HG03045 (cell line): ENCODE results near the gene MMP27.
A peak's percentile ranks its signal among the peaks of the same experiment; 100 is the strongest.
"Not testable (repeated sequence)": the region's sequence is repeated elsewhere in the genome, so short reads cannot be mapped to it uniquely, and the experiment has no call there.

Experiments
- ATAC-seq: cut with Tn5 transposase; IDR thresholded peaks from one replicate; pipeline ENCODE4 v1.9.1; 2021; ENCODE audit warnings: mild to moderate bottlenecking, moderate library complexity; ENCODE audit not compliant: unreplicated experiment

The MMP27 gene, protein sequence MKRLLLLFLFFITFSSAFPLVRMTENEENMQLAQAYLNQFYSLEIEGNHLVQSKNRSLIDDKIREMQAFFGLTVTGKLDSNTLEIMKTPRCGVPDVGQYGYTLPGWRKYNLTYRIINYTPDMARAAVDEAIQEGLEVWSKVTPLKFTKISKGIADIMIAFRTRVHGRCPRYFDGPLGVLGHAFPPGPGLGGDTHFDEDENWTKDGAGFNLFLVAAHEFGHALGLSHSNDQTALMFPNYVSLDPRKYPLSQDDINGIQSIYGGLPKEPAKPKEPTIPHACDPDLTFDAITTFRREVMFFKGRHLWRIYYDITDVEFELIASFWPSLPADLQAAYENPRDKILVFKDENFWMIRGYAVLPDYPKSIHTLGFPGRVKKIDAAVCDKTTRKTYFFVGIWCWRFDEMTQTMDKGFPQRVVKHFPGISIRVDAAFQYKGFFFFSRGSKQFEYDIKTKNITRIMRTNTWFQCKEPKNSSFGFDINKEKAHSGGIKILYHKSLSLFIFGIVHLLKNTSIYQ

GRCh38 chr11:102705626-102706025 is at the start of gene MMP27:
Gene MMP27 (minus strand): TSS chr11:102705769. CDS start chr11:102705714, 55 bp downstream.
- no peak for ATAC-seq

DNA sequence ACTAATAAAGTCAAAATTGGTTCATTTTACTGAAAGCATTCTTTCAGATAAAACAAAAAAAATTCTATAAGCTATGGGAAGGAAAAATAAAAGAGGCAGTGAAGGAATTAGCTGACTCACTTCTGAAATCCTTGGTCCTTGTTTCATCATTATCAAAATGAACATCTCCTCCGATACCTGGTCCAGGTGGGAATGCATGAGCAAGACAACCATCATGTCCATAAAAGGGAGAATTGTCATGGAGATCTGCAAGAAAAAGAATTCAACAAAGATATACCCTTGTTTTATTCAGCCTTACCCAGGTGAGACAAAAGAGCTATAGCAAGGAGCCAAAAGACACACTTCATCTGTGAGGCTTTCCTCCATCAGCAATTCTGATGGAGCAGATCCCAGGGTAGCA is 47.7 kb upstream of the MMP27 start:
- ATAC-seq: no peak

GRCh38 chr11:102751673-102752072 is 46.1 kb upstream of the MMP27 start:
- ATAC-seq: no peak

DNA sequence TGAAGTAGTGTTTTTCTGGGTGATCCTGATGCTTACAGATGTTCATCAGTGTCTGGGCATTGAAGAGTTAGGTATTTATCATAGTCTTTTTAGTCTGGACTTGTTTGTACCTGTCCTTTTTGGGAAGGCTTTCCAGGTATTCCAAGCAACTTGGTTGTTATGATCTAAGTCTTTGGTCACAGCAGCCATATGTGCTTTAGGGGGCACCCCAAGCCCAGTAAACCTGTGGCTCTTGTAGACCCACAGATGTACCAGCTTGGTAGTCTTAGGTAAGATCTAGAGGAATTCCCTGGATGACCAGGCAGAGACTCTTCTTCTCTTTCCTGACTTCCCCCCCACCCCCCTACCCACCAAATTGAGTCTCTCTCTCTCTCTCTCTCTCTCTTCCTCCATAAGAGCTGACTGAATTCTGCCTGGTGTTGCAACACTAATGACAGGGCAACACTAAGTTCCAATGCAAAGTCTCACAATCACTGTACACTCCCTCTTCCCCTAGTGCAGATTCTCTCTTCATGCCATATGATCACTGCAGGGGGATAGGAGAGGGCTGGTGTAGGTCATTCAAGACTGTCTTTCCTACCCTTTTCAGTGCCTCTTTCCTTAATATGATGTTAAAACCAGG is 43.6 kb upstream of the MMP27 start:
- no peak for ATAC-seq

GRCh38 chr11:102746746-102747578 is 41.4 kb upstream of the MMP27 start:
- ATAC-seq: not testable (repeated sequence)

- no peak for ATAC-seq
Observed at GRCh38 chr11:102734650-102735049, 29.1 kb upstream of the MMP27 start.

GRCh38 chr11:102733232-102733875 is 27.8 kb upstream of the MMP27 start:
- peak; percentile 64 for ATAC-seq

GRCh38 chr11:102730944-102731343 is 25.4 kb upstream of the MMP27 start:
- not testable (repeated sequence) for ATAC-seq

- no peak for ATAC-seq
Observed at GRCh38 chr11:102729849-102730815, 24.6 kb upstream of the MMP27 start.

DNA sequence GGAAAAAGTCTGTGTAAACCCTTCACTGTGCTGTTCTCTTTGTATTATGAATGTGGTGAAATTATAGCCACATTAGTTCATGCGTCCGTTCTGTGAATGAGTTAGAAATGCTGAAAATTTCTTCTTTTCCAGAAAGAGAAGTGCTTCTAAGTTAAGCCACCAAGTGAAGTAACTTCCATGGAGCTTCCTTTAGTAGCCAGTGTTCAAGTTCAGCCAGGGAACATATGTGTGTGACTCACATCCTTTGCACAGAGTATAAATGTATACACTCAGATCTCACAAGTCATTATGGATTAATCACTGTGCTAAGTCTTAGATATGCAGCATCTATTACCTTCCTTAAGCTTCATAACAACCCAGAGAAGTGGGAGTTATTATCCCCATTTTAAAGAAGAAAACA is 22.3 kb upstream of the MMP27 start:
- no peak for ATAC-seq

- ATAC-seq: no peak
Observed at GRCh38 chr11:102724904-102725500, 19.4 kb upstream of the MMP27 start, which contains the start of gene MMP8. Gene MMP8 (minus strand): TSS chr11:102724954. CDS start chr11:102724855, 99 bp downstream.

DNA sequence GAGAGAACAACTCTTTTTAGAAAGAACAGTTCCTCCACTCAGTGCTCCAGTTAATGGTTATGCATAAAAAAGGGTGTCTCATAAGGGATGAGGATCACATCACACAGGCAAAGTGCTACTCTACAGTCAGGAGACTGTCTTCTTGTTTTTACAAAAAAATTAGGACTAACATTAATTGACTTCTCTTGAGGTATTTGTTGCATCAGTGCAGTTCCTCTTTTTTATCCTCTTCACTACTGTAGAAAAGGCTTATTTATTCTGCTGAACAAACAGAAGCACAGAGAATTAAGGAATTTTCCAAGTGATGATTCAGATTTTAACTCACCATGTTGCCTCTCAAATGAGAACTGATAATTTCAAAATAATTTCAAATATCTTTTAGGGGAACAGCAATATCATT is 17.3 kb upstream of the MMP27 start:
- ATAC-seq: no peak

DNA sequence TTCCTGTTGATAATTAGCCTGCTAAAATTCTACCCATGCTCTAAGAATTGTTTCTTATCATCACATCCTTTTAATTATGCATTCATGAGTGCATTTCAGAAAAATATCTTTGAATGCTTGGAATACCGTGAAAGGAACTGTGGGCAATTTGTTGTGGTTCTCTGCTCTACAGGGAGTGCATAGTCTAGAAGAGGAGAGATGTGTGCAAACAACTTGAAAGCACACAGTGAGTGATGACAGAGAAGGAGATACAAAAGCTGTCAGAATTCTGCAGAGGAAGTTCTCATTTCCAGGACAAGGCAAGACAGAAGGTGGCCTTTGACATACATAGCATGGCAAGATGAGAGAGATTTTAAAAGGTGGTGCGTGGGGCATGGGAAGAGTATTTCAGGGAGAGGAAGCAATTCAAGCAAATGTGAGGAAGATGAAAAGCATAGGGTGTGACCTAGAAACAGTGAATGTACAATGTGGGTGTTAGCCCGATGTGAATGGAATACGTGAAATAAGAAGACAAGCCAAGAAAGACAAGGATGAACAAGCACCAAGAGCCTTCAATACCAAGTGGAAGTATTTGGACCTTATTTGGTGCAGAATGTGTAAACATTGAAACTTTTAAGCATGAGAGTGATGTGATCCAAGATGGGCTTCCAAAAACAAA is 14.2 kb upstream of the MMP27 start:
- ATAC-seq: no peak

DNA sequence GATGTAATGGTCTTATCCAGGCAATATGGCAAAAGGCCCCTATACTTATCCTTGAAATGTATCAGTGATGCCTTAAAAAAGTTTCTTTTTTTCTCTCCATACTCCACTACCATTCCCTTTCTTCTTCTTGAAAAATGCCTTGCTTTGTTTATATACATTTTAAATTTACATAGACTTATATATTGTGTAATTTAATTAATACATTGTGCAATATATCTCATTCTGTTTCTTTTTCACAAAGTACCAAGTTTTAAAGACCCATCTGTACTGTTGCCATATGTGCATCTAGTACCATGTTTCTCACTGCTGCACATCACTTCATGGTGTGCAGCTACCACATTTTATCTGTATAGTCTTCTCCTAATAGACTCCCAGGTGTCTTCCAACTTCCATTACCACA is 11.7 kb upstream of the MMP27 start:
- ATAC-seq: no peak

DNA sequence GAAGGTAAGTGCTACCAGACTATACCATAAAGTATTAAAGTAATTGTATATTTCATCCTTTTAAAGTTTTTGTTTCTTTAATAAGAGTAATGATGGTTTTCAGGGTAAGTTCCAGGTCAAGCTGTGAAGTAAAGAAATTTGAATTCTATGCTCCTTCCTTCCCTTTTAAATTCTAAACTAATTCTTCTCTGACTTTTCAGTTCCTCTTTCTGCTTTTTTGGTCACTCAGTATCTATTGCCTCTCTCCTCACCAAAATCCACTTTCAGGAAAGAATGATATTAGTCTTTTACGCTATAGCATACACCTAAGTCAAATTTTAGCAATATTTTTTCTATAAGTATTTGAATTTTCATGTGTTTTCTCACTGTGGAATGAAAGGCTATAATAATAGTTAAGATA is 11.0 kb upstream of the MMP27 start:
- ATAC-seq: no peak

- ATAC-seq: no peak
Observed at GRCh38 chr11:102712137-102712536, 6.6 kb upstream of the MMP27 start.

DNA sequence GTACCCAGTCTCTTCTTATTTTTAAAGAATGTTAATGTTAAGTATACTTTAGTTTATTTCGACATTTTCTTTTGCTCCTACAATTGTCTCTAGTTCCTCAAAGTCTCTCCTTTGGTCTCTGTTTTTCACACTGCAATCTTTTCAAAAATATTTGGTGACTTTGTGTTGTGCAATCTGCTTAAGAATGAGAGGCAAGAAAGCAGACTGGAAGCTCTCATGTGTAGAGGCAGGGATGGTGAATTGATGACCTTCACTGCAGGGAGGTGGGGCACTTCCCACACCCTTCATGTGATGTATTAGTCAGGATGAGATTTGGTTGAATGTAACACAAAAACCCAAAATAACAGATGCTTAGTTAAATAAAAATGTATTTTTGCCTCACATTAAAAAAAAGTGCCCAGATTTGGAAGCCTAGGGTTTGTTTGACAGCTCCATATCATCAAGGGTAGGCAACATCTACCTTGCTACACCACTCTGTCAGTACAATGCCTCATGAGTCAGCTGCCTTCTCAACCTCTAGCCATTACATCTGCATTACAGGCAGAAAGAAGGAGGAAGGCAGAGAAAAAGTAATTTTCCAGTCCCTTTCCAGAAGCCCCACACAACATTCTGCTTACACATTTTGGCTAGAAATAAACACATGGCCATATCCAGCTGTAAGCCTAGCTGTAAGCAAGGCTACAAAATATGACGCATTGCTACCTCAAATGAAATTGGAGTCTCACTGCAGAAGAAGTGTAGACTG is 3.8 kb upstream of the MMP27 start:
- ATAC-seq: no peak

DNA sequence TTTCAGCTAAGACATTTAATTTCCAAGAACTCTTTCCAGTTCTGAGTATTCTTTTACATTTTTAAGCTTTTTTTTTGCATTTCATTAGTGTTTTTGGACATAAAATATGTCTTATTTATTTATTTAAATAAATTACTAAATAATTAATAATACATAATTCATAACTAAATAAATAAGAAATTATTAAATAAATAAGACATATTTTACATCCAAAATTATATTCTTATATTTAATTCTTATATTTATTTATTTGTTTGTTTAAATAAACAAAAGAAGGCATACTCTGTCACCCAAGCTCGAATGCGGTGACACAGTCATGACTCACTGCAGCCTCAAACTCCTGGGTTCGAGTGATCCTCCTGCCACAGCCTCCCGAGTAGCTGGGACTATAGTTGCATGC is 3.1 kb upstream of the MMP27 start:
- ATAC-seq: no peak
